MV-4-11 (cell line): ENCODE measurements around the gene UBE2QL1.

Source experiments
- DNase-seq: peaks from one replicate; lab custom pipeline; 2025; lab: John Stamatoyannopoulos, UW

UBE2QL1 gene

GRCh38 chr5:6535594-6535993 is 86.9 kb downstream of the UBE2QL1 start:
- no peak for DNase-seq

- no peak for DNase-seq
Measured at GRCh38 chr5:6539060-6539459, 90.4 kb downstream of the UBE2QL1 start.

GRCh38 chr5:6540111-6540827 is 91.6 kb downstream of the UBE2QL1 start:
- DNase-seq: no peak

- DNase-seq: no peak
Measured at GRCh38 chr5:6541256-6542013, 92.8 kb downstream of the UBE2QL1 start.

- no peak for DNase-seq
Measured at GRCh38 chr5:6542421-6543345, 94.0 kb downstream of the UBE2QL1 start.

- DNase-seq: no peak
Measured at GRCh38 chr5:6543346-6543730, 94.7 kb downstream of the UBE2QL1 start.

GRCh38 chr5:6543830-6544560 is 95.3 kb downstream of the UBE2QL1 start:
- DNase-seq: no peak
